Cerebellar cortex (tissue), 1 donor: Measurements from ENCODE around the gene CELF3.
"Not testable (repeated sequence)": the region's sequence is repeated elsewhere in the genome, so short reads cannot be mapped to it uniquely, and the experiment has no call there.

Experiments
- DNase-seq: peaks from one replicate; pipeline ENCODE4 v3.0.0-alpha.2; 2015; ENCODE audit warnings: low spot score

CELF3 gene

DNA sequence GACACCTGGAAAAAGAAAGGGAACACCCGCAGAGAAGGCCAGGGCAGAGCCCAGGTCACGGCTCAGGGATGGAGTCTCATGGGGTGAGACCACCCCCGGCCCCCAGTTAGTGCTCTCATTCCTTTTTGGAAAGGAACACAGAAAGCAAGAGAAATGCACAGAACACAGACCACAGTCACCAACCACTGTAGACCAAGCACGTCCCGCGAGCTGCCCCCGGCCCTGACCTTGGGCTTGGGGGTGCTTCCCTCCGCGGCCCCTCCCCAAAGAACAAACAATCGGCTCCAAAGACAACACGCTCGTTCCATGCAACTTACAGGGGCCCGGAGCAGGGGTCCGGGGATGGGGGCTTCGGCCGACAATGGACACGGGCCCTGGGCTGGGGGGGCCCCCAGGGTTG, 12.8 kb downstream of the CELF3 start:
- no peak for DNase-seq

DNA sequence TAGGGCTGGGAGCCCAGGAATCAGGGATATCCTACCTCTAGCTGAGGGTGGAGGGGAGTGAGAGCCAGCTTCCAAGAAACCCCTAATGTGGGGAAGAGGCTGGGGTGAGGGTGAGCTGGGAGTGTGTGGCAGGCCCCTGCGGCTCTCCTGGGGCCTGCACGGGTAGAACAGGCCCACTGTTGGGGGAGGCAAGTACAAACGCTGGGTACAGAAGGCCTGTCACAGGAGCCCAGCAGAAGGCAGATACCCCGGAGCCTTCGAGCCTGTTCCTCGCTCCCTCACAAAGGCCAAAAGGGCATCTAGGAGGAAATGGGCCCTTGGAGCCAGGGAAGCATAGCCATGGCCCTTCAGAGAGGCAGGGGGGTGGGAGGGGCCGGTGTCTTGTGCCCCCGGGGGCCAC, 13.7 kb downstream of the CELF3 start:
- DNase-seq: no peak

DNA sequence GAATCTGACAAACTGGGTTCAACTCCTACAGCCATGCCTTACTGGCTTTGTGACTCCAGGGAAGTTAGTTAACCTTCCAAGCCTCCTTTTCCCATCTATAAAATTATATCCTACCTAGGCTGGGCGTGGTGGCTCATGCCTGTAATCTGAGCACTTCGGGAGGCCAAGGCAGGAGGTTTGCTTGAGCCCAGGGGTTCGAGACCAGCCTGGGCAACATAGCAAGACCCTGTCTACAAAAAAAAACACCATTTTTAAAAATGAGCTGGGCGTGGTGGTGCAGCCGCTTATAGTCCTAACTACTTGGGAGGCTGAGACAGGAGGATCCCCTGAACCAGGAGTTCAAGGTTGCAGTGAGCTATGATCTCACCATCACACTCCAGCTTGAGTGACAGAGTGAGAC, 15.1 kb downstream of the CELF3 start:
- no peak for DNase-seq

DNA sequence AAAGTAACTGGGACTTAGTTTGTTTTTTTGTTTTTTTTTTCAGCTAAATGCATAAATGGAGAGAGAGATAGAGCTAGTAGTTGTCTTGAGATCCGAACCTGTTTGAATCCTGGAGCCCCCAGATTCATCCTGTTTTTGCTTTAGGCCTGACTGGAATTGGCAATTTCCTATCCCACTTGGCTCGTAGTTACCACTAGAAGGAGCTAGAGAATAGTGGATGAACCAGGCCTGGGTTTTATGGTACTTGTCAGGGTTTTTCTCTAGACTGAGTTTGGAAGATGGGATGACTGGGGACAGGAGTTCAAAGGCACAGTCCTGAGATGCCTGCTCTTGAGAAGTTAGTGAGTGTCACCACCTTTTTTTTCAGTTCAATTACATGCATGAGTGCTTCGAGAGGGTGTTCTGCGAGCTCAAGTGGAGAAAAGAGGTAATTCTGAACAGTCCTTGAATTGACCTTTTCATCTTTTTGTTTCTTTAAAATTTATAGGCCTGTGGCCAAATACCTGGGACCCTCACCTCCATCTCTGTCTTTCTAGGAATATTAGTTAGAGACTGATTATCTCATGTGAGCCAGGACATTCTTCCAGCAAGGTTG, 23.4 kb downstream of the CELF3 start:
- DNase-seq: peak; percentile 78

DNA sequence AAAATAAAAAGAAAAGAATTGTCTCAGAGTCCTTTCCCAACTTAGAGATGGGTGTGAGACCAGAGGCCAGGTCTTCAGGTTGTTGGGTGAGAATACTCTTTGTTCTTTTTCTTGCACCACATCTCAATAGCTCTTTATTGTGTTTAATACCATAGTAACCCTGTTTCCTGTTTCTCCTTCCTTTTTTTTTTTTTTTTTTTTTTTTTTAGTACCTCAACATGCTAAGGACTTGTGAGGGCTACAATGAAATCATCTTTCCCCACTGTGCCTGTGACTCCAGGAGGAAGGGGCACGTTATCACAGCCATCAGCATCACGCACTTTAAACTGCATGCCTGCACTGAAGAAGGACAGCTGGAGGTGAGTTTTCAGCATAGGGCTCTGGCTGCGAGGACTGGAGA, 24.4 kb downstream of the CELF3 start:
- DNase-seq: no peak

DNA sequence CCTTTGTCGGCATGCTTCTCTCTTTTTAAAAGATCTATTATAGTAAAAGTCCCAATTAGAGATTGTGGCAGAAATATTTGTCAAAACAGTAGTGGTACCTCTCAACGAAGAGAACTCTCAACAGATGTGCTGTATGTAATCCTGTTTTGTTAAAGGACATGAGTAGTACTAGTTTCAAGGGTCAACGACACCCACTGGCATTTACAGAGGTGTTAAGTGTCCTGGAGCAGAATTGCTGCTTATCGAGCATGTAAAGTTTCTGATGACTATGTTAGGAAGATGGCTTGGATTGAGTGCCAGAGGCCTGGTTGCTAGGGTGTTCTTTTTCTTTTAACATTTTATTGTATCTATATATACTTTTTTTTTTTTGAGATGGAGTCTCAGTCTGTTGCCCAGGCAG, 27.1 kb downstream of the CELF3 start:
- no peak for DNase-seq

DNA sequence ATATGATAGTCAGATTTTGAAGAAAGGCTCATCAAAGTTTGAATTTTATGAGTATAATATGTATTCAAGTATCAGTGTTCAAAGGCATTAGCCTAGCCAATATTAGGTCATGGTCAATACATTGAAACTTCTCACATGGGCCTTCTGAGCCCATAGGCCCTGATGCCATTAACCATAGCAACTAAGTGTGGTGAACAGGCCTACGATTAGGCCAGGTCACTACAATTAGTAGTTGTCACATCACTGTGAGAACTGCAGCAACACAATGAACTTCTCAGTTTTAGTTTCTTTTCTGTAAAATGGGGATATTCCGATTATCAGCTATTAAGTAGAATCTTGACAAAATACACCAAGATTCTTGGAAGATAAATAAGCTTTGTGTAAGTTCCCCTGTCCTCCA, 30.0 kb downstream of the CELF3 start:
- DNase-seq: no peak

DNA sequence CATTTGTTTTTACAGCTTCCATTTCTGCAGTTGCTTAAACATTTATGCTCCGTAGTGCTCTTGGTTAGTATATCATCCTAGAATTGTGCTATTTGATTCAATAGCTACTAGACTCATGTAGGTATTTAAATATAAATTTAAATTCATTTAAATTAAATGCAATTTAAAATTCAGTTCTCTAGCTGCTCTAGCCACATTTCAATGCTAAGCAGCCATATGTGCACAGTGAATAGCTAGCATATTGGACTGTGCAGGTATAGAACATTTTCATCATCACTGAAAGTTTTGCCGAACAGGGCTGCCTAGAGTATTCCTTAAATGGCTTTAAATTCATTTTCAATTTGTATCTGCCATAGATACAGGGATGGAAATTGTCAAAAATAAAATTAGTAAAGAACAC, 32.5 kb downstream of the CELF3 start:
- DNase-seq: no peak

DNA sequence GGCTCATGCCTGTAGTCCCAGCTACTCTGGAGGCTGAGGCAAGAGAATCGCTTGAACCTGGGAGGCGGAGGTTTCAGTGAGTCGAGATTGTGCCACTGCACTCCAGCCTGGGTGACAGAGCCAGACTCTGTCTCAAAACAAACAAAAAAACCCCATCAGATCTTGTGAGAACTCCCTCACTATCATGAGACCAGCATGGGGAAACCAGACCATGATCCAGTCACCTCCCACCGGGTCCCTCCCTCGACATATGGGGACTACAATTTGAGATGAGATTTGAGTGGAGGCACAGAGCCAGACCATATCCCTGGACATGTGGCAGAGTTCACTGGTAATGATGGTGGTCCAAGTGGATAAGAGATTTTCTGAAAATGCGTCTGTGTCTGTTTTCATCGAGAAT, 33.7 kb downstream of the CELF3 start:
- not testable (repeated sequence) for DNase-seq

DNA sequence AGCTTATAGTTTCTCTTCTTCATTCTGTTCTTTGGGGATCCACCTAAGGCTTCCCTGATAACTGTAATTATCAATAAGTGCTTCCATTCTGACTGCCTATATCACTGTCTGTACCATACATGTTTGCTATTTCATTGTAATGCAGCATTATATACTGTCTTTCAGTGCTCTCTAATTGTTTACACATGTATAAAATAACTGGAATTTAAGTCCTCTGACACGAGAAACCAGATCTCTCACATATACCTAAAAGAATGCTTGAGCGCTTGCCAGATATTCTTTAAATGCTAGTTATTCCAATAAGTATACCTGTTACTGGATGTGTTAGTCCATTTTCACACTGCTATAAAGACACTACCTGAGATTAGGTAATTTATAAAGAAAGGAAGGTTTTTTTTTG, 34.7 kb downstream of the CELF3 start:
- DNase-seq: no peak

DNA sequence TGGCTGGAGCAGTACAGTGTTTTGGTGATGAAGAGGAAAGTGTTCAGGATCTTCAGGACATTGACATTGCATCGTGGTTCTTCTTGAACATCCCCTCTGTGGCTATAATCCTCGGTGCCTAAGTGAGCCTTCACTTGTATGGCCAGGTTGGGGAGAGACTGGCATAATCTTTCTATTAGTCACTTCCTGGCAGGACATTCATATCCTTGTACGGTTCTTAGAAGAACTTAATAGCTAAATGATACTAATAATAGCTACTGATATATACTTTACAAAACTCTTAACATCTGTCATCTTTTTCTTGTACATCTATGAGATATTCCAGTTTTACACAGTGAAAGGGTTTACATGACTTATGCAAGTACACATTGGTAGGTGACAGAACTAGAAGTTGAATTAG, 35.8 kb downstream of the CELF3 start:
- no peak for DNase-seq

DNA sequence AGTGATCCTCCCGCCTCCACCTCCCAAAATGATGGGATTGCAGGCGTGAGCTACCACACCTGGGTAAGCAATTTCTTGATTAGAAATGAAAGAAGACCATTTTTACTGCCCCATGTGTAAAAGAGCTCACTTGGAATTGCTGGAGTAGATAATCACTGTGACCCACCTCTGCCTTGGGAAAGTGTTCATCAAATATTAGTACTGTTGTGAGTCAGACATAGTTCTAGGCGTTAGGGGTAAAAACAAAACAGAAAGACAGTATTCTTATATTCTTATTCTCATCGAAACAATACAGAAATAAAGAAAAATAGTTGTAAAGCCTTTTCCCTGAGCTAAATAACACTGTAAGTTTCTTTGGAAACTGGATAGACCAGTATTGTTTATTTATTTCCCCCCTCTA, 36.2 kb downstream of the CELF3 start:
- no peak for DNase-seq

DNA sequence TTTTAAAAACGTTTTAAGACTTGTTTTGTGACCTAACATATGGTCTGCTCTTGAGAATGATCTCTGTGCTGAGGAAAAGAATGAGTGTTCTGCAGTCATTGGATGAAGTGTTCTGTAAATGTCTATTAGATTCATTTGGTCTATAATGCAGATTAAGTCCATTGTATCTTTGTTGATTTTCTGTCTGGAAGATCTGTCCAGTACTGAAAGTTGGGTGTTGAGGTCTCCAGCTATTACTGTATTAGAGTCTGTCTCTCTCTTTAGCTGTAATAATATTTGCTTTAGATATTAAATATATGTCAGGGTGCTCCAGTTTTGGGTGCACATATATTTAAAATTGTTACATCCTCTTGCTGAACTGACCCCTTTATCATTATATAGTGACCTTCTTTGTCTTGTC, 43.2 kb downstream of the CELF3 start:
- DNase-seq: no peak

DNA sequence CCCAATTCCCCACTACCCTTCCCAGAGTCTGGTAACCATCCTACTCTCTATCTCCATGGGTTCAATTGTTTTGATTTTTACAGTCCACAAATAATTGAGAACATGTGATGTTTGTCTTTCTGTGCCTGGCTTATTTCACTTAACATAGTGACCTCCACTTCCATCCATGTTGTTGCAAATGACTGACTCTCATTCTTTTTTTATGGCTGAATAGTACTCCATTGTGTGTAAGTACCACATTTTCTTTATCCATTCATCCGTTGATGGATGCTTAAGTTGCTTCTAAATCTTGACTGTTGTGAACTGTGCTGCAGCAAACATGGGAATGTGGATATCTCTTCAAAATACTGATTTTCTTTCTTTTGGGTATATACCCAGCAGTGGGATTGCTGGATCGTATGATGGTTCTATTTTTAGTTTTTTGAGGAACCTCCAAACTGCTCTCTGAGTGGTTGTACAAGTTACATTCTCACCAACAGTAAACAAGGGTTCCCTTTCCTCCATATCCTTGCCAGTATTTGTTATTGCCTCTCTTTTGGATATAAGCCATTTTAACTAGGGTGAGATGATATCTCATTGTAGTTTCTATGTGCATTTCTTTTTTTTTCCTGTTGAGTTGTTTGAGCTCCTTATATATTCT, 46.4 kb downstream of the CELF3 start:
- not testable (repeated sequence) for DNase-seq

DNA sequence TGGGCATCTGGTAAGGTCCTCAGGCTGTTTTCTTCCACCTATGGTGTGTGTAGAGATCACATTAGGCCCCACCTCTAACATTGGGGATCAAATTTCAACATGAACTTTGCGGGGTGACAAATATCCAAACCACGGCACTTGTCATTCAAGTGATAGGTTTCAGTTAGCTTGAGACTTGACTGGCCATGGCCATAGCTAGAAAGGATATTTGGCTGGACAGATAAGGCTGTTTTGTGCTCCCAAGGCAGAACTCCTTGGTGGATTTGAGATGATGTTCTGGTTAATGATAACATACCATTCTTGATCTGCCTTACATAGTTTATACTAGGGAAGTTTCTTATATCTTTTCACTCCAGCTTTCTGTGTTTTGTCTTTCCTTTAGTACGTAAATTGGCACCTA, 48.5 kb downstream of the CELF3 start:
- DNase-seq: no peak

DNA sequence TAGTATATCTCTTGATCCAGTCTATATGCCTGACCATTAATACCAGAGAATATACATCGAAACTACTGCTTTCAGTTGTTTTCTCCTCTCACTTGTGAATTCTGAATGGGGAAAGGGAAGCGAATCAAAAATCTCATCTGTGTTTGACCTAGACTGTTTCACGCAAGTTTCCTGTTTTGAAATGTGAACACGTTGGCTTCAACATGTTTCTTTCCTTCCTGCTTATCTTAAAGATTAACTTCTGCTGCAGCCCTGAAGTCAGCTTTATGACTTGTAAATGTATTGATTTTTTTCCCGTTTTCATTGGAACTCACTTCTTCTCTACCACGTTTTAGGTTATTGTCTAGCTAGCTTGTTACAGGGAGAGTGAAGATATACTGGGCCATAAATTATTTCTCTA, 54.9 kb downstream of the CELF3 start:
- DNase-seq: no peak

DNA sequence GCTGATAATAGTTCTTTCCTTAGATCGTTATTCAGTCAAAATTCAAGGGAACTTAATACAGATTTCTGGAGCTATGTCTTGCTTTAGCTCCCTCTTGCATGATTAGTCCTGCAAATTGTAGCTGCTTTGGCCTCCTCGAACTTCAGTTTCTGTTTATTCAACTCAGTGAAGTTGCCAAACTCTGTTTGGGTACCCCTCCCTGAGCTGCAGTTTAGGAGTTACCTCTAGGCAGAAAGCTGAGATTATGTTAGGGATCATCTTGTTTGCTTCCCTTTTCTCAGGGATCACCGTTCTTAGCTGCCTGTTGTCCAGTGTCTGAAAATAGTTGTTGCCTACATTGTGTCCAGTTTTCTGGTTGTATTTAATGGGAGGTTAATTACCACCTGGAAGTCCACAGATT, 61.2 kb downstream of the CELF3 start:
- DNase-seq: no peak

DNA sequence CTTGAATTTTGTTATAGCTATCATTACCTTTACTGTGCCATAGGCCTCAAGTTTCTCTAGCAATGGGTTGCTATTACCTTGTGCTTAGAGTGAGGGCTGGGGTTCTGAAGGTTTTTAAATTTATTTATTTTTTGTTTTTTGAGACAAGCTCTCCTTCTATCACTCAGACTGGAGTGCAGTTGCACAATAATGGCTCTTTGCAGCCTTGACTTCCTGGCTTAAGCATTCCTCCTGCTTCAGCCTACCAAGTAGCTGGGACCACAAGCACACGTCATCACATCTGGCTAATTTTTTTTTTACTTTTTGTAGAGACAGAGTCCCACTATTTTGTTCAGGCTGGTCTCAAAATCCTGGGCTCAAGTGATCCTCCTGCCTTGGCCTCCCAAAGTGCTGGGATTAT, 63.2 kb downstream of the CELF3 start:
- DNase-seq: no peak
